HL-60 (cell line): ENCODE data around the gene FRAT2.

Experiments
- POLR2AphosphoS5 ChIP-seq: IDR thresholded peaks from 2 replicates; pipeline ENCODE4 v1.6.1; 2012; ENCODE audit warnings: low read depth
- TF ChIP-seq, protein P1 (sequence below): IDR thresholded peaks from one replicate; pipeline ENCODE4 v1.5.1; 2011; ENCODE audit warnings: low read length, control low read depth, inconsistent platforms; ENCODE audit not compliant: insufficient read depth
- TF ChIP-seq, protein P2 (sequence below): IDR thresholded peaks from 2 replicates; pipeline ENCODE4 v1.6.1; 2012; ENCODE audit warnings: low read depth; ENCODE audit not compliant: insufficient replicate concordance

DNA sequence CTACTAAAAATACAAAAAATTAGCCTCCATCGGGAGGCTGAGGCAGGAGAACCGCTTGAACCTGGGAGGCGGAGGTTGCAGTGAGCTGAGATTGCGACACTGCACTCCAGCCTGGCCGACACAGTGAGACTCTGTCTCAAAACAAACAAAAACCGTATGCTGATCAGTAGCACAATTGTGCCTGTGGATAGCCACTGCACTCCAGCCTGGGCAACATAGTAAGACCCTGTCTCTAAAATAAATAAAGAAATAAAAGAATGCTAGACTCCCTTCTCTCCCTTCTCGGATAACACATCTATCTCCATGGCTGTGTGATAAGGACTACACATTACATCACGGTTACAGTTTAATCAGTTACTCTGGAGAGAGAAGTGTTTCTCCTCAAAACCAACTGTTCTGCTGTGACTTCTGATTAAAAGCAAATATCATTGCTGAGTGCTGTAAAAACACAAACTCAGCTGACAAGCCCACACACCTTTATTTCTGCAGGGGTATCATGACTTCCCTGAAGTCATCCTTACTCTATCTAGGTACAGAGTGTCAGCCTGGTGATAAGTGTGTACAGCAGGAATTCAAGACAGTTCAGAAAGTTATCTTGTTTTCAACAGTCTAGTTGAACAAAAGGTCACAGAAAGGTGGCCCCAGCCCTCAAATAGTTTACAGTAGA lies 36.8 kb downstream of the FRAT2 start:
- TF ChIP-seq, protein P1, sequence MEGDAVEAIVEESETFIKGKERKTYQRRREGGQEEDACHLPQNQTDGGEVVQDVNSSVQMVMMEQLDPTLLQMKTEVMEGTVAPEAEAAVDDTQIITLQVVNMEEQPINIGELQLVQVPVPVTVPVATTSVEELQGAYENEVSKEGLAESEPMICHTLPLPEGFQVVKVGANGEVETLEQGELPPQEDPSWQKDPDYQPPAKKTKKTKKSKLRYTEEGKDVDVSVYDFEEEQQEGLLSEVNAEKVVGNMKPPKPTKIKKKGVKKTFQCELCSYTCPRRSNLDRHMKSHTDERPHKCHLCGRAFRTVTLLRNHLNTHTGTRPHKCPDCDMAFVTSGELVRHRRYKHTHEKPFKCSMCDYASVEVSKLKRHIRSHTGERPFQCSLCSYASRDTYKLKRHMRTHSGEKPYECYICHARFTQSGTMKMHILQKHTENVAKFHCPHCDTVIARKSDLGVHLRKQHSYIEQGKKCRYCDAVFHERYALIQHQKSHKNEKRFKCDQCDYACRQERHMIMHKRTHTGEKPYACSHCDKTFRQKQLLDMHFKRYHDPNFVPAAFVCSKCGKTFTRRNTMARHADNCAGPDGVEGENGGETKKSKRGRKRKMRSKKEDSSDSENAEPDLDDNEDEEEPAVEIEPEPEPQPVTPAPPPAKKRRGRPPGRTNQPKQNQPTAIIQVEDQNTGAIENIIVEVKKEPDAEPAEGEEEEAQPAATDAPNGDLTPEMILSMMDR: no peak
- no peak for TF ChIP-seq POLR2AphosphoS5
- TF ChIP-seq, protein P2, sequence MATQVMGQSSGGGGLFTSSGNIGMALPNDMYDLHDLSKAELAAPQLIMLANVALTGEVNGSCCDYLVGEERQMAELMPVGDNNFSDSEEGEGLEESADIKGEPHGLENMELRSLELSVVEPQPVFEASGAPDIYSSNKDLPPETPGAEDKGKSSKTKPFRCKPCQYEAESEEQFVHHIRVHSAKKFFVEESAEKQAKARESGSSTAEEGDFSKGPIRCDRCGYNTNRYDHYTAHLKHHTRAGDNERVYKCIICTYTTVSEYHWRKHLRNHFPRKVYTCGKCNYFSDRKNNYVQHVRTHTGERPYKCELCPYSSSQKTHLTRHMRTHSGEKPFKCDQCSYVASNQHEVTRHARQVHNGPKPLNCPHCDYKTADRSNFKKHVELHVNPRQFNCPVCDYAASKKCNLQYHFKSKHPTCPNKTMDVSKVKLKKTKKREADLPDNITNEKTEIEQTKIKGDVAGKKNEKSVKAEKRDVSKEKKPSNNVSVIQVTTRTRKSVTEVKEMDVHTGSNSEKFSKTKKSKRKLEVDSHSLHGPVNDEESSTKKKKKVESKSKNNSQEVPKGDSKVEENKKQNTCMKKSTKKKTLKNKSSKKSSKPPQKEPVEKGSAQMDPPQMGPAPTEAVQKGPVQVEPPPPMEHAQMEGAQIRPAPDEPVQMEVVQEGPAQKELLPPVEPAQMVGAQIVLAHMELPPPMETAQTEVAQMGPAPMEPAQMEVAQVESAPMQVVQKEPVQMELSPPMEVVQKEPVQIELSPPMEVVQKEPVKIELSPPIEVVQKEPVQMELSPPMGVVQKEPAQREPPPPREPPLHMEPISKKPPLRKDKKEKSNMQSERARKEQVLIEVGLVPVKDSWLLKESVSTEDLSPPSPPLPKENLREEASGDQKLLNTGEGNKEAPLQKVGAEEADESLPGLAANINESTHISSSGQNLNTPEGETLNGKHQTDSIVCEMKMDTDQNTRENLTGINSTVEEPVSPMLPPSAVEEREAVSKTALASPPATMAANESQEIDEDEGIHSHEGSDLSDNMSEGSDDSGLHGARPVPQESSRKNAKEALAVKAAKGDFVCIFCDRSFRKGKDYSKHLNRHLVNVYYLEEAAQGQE: no peak
